ENCODE results near the gene SMARCA4.

SMARCA4 gene

GRCh38 chr19:10998045-10998533 lies 37.3 kb downstream of the SMARCA4 start:
- peak; percentile 30 for DNase-seq (ENCODE audit: low read depth)
- H3K4me3 ChIP-seq (replicated peaks; ENCODE audit: low read depth, low read length): no peak overlapping the region
- TF ChIP-seq, protein P1, sequence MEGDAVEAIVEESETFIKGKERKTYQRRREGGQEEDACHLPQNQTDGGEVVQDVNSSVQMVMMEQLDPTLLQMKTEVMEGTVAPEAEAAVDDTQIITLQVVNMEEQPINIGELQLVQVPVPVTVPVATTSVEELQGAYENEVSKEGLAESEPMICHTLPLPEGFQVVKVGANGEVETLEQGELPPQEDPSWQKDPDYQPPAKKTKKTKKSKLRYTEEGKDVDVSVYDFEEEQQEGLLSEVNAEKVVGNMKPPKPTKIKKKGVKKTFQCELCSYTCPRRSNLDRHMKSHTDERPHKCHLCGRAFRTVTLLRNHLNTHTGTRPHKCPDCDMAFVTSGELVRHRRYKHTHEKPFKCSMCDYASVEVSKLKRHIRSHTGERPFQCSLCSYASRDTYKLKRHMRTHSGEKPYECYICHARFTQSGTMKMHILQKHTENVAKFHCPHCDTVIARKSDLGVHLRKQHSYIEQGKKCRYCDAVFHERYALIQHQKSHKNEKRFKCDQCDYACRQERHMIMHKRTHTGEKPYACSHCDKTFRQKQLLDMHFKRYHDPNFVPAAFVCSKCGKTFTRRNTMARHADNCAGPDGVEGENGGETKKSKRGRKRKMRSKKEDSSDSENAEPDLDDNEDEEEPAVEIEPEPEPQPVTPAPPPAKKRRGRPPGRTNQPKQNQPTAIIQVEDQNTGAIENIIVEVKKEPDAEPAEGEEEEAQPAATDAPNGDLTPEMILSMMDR (IDR thresholded peaks at IDR 0.05; ENCODE audit: low read length, missing control alignments): no peak

DNA sequence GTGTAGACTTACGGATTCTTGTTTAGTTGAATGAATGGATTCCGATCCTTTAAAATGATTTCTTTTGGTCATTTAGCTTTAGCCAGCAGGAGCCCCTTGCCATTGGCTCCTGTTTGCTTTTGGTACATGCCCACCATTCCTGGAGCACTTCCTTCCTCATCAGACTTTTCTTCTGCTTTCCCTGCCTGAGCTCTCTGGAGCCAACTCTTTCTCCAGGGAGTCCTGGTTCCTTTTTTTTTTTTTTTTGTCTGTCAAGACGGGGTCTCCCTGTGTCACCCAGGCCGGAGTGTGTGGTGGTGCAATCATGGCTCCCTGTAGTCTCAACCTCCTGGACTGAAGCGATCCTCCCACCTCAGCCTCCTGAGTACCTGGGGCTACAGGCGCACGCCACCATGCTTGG lies 37.8 kb downstream of the SMARCA4 start:
- no peak overlapping the region for H3K4me3 ChIP-seq (replicated peaks; ENCODE audit: low read depth, low read length)
- TF ChIP-seq, protein P1 (IDR thresholded peaks at IDR 0.05; ENCODE audit: low read length, missing control alignments): no peak
- no peak for DNase-seq (ENCODE audit: low read depth)

DNA sequence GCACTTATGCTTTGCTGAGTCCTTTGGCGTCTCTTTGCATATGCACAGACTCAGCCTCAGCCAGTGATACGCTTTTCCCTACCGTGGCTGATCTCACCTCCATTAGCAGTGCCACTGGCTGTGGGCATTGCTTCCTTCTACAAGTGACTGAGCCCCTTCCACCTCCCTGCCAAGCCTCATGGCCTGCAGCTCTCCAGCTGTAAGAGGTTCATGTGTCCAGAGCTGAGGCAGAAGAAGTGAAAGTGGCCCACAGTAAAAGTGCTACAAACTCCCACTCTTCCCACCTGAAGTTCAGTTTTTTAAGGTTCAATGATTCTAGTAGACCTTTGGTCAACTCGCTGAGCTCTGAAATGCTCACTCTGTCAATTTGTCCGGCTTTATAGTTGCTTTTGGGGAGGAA lies 44.7 kb downstream of the SMARCA4 start:
- TF ChIP-seq, protein P1 (IDR thresholded peaks at IDR 0.05; ENCODE audit: low read length, missing control alignments): no peak
- no peak overlapping the region for H3K4me3 ChIP-seq (replicated peaks; ENCODE audit: low read depth, low read length)
- no peak for DNase-seq (ENCODE audit: low read depth)

DNA sequence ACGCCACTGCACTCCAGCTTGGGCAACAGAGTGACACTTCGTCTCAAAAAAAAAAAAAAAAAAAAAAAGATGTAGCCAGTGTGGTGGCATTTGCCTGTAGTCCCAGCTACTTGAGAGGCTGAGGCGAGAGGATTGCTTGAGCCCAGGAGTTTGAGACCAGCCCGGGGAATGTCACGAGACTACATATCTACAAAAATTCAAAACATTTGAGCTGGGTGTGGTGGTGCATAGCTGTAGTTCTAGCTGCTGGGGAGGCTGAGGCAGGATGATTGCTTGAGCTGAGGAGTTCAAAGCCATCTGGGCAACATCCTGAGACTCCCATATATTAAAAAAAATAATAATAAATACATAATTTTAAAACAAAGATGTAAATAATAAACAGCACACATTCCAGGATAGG lies 46.6 kb downstream of the SMARCA4 start:
- no peak overlapping the region for H3K4me3 ChIP-seq (replicated peaks; ENCODE audit: low read depth, low read length)
- TF ChIP-seq, protein P1 (IDR thresholded peaks at IDR 0.05; ENCODE audit: low read length, missing control alignments): no peak
- DNase-seq (ENCODE audit: low read depth): no peak

GRCh38 chr19:11007962-11008532 lies 47.2 kb downstream of the SMARCA4 start:
- TF ChIP-seq, protein P1 (IDR thresholded peaks at IDR 0.05; ENCODE audit: low read length, missing control alignments): no peak
- no peak overlapping the region for H3K4me3 ChIP-seq (replicated peaks; ENCODE audit: low read depth, low read length)
- no peak for DNase-seq (ENCODE audit: low read depth)

DNA sequence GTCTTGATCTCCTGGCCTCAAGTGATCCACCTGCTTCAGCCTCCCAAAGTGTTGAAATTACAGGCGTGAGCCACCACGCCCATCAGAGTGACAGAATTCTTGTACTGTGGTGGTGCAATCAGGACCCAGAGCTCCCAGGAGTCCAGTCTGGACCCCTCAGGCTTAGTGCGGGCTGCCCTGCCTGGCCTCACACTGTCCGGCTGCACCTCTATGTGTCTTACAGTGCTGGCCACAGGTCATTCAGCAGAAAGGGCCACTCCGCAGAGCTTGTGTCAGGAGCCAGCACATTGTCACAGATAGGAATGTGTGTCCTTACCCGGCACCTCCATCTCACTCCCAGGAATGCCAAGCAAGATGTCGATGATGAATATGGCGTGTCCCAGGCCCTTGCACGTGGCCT lies 49.2 kb downstream of the SMARCA4 start:
- TF ChIP-seq, protein P1 (IDR thresholded peaks at IDR 0.05; ENCODE audit: low read length, missing control alignments): no peak
- no peak for DNase-seq (ENCODE audit: low read depth)
- no peak overlapping the region for H3K4me3 ChIP-seq (replicated peaks; ENCODE audit: low read depth, low read length)

GRCh38 chr19:11012507-11012906 lies 51.7 kb downstream of the SMARCA4 start:
- no peak for DNase-seq (ENCODE audit: low read depth)
- TF ChIP-seq, protein P1 (IDR thresholded peaks at IDR 0.05; ENCODE audit: low read length, missing control alignments): no peak
- H3K4me3 ChIP-seq (replicated peaks; ENCODE audit: low read depth, low read length): no peak overlapping the region
